HepG2 (cell line): ENCODE data around the gene NFKBIA. TPM values are rescaled to one million over a fixed set of nuclear protein-coding genes. Genes with fewer than 3 reads are reported as not detected.

ENCODE experiments used
- CREB1 ChIP-seq, 2 experiments: fragments of 450-650 bp in 1 of 2; IDR thresholded peaks; 2 replicates each; pipeline ENCODE4 v1.6.1; 2016 to 2017; ENCODE audit warnings: control low read depth in 1 of 2, mild to moderate bottlenecking in 1 of 2, missing compliant biosample characterization in 1 of 2, missing genetic modification characterization in 1 of 2
- HMG20B ChIP-seq: conservative IDR thresholded peaks from 2 replicates; pipeline ENCODE4 v1.6.1; 2016; ENCODE audit warnings: missing genetic modification reagents, missing compliant biosample characterization
- IRF9 ChIP-seq: sonication (generic); formaldehyde crosslinking; IDR thresholded peaks from 2 replicates; pipeline ENCODE4 v1.8.0; 2022; ENCODE audit warnings: missing genetic modification reagents, mild to moderate bottlenecking, borderline replicate concordance
- KLF6 ChIP-seq: IDR thresholded peaks from 2 replicates; pipeline ENCODE4 v1.8.0; 2016; ENCODE audit warnings: missing biosample characterization, missing genetic modification reagents
- MEF2D ChIP-seq: sonication (generic); formaldehyde crosslinking; IDR thresholded peaks from 2 replicates; pipeline ENCODE4 v1.5.1; 2020; ENCODE audit warnings: mild to moderate bottlenecking, missing genetic modification reagents
- NFAT5 ChIP-seq: sonication (generic); formaldehyde crosslinking; IDR thresholded peaks from 2 replicates; pipeline ENCODE4 v1.4.0; 2020; ENCODE audit warnings: missing genetic modification reagents
- RARA ChIP-seq: IDR thresholded peaks from 2 replicates; pipeline ENCODE4 v1.6.1; 2016; ENCODE audit warnings: missing genetic modification reagents, missing compliant biosample characterization
- REXO4 ChIP-seq: sonication (generic); formaldehyde crosslinking; IDR thresholded peaks from 2 replicates; pipeline ENCODE4 v1.8.0; 2022; ENCODE audit warnings: missing genetic modification reagents, mild to moderate bottlenecking, borderline replicate concordance
- SNAPC4 ChIP-seq: sonication (generic); formaldehyde crosslinking; IDR thresholded peaks from 2 replicates; pipeline ENCODE4 v1.4.0; 2020; ENCODE audit warnings: mild to moderate bottlenecking, missing genetic modification reagents
- TFE3 ChIP-seq: IDR thresholded peaks from 2 replicates; pipeline ENCODE4 v1.6.1; 2016
- TOE1 ChIP-seq: sonication (generic); formaldehyde crosslinking; IDR thresholded peaks from 2 replicates; pipeline ENCODE4 v1.4.0; 2020; ENCODE audit warnings: mild to moderate bottlenecking, missing genetic modification reagents
- YEATS2 ChIP-seq: sonication (generic); formaldehyde crosslinking; IDR thresholded peaks from 2 replicates; pipeline ENCODE4 v1.4.0; 2020; ENCODE audit warnings: missing genetic modification reagents, borderline replicate concordance
- ZMYM3 ChIP-seq: sonication (generic); formaldehyde crosslinking; IDR thresholded peaks from 2 replicates; pipeline ENCODE4 v1.5.1; 2020; ENCODE audit warnings: mild to moderate bottlenecking, missing genetic modification reagents
- ZNF292 ChIP-seq: sonication (generic); formaldehyde crosslinking; IDR thresholded peaks from 2 replicates; pipeline ENCODE4 v1.8.1; 2022; ENCODE audit warnings: mild to moderate bottlenecking, low read depth, missing genetic modification reagents, borderline replicate concordance
- ZNF780A ChIP-seq: sonication (generic); formaldehyde crosslinking; IDR thresholded peaks from 2 replicates; pipeline ENCODE4 v1.8.0; 2022; ENCODE audit warnings: mild to moderate bottlenecking, missing genetic modification reagents, moderate library complexity
- ZSCAN21 ChIP-seq: sonication (generic); formaldehyde crosslinking; IDR thresholded peaks from 2 replicates; pipeline ENCODE4 v1.8.0; 2022; ENCODE audit warnings: mild to moderate bottlenecking, missing genetic modification reagents, moderate library complexity, borderline replicate concordance
- polyA plus RNA-seq, 8 experiments: library from polyadenylated mRNA; depleted of rRNA in 3 of 8; stranded (reverse) in 7 of 8; unstranded in 1 of 8; fragments of >200 nt; fragmentation: Illumina TruSeq in 4 of 8; extraction: Trizol in 4 of 8; gene quantifications; 2 replicates each; pipeline versions ENCODE4 v1.2.1 to v1.2.3, GENCODE V29; 2011 to 2016; ENCODE audit warnings: low read depth in 4 of 8, missing spikeins in 1 of 8, mixed read lengths in 1 of 8; ENCODE audit not compliant: insufficient read depth in 1 of 8
- total RNA-seq, 5 experiments: library from RNA; depleted of rRNA; stranded (reverse); fragments of >200 nt; fragmentation: Illumina TruSeq; extraction: Trizol; gene quantifications; 2 replicates each; pipeline ENCODE4 v1.2.3, GENCODE V29; 2016; ENCODE audit warnings: low read depth in 1 of 5

NFKBIA gene
- total and polyA plus RNA-seq, 2 of the 13 experiments (the other 11 are each of a cell fraction or from before 2014, with no cell fraction given), result 197 to 319 TPM

GRCh38 chr14:35384455-35385041 lies 20.0 kb downstream of the NFKBIA start (continued):
- TF ChIP-seq TFE3 (CRISPR knock-in tag) (peak; percentile 89), REXO4 (CRISPR knock-in tag) (no peak), NFAT5 (CRISPR knock-in tag) (peak; percentile 30; the same call in 1 of the 2 replicates), CREB1 (IDR thresholded peaks at IDR 0.05) (no peak), CREB1 (CRISPR knock-in tag; IDR thresholded peaks at IDR 0.05) (no peak), HMG20B (no peak; the same call in 1 of the 2 replicates), SNAPC4 (CRISPR knock-in tag) (no peak), MEF2D (CRISPR knock-in tag) (no peak; the same call in 1 of the 2 replicates), KLF6 (CRISPR knock-in tag) (no peak), IRF9 (no peak), ZNF292 (CRISPR knock-in tag) (no peak; the same call in 1 of the 2 replicates), TOE1 (CRISPR knock-in tag) (no peak), YEATS2 (CRISPR knock-in tag) (no peak; the same call in 1 of the 2 replicates), ZSCAN21 (no peak), ZNF780A (CRISPR knock-in tag) (no peak), RARA (CRISPR knock-in tag) (no peak; the same call in 1 of the 2 replicates), ZMYM3 (CRISPR knock-in tag) (peak; percentile 10; the same call in 1 of the 2 replicates)
